Measurements from ENCODE around the gene CLDN22.

CLDN22 gene

DNA sequence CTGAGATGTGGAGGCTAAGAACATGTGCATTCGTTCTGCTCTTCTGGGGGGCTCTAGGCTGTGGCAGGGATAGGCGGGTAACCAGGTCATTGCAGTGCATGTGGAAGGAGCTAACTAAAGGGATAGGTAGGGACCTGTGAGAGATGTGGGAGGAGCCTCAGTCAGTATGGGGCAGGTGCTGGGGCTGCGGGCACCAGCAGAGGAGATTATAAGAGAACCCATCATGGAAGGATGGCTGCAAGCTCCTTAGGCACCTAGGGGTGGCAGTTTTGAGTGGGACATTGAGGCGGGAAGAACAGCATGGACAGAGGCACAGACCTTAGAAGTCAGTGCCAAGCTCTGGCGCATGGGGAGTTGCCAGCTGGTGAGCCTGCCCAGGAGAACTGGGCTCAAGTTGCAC, 7.2 kb downstream of the CLDN22 start:
- TF ChIP-seq, protein P1, sequence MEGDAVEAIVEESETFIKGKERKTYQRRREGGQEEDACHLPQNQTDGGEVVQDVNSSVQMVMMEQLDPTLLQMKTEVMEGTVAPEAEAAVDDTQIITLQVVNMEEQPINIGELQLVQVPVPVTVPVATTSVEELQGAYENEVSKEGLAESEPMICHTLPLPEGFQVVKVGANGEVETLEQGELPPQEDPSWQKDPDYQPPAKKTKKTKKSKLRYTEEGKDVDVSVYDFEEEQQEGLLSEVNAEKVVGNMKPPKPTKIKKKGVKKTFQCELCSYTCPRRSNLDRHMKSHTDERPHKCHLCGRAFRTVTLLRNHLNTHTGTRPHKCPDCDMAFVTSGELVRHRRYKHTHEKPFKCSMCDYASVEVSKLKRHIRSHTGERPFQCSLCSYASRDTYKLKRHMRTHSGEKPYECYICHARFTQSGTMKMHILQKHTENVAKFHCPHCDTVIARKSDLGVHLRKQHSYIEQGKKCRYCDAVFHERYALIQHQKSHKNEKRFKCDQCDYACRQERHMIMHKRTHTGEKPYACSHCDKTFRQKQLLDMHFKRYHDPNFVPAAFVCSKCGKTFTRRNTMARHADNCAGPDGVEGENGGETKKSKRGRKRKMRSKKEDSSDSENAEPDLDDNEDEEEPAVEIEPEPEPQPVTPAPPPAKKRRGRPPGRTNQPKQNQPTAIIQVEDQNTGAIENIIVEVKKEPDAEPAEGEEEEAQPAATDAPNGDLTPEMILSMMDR (IDR thresholded peaks at IDR 0.05; ENCODE audit: borderline replicate concordance, insufficient read depth, low read depth, low read length) = no peak

DNA sequence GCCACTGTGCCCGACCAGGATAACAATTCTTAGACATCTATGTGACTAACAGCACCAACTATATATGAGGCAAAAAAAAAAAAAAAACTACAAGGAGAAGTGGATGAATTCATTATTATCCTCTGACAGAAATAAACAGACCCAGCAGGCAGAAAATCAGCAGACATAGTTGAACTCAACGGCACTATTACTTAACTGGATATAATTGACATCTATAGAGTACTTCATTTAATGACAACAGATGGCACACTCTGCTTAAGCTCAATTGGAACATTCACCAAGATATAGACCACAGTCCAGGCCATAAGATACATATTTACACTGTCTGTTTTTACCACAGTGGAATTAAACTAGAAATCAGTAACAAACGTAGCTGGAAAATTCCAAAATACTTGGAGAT, 13.3 kb downstream of the CLDN22 start:
- TF ChIP-seq, protein P1 (IDR thresholded peaks at IDR 0.05; ENCODE audit: borderline replicate concordance, insufficient read depth, low read depth, low read length) = no peak
- H3K4me3 ChIP-seq (ENCODE audit: low read depth, low read length) = no peak overlapping the region

More for the DNA sequence above, 7.2 kb downstream of the CLDN22 start:
- no peak overlapping the region for H3K4me3 ChIP-seq (ENCODE audit: low read depth, low read length)

- TF ChIP-seq, protein P1 (IDR thresholded peaks at IDR 0.05; ENCODE audit: borderline replicate concordance, insufficient read depth, low read depth, low read length) = no peak
- H3K4me3 ChIP-seq (ENCODE audit: low read depth, low read length) = no peak overlapping the region
Observed at GRCh38 chr4:183304538-183304937, 15.5 kb downstream of the CLDN22 start.

DNA sequence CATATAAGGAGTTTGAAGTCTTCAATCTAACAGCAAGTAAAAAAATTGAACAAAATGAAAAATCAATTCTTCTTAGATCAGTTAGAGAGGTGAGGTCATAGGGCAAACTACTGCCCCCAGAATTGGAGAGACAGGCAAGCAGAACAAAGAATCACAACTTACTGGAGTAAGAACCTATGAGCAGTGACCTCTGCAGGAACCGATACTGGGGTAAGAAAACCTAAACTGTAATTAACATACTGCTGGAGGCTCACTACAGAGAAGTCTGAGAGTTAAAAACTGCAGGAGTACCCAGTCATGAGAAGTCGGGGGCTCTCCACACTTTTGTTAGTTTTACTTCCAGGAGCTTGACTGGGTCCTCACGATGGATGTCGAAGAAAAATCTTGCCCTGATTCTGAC, 16.0 kb downstream of the CLDN22 start:
- H3K4me3 ChIP-seq (ENCODE audit: low read depth, low read length) = no peak overlapping the region
- TF ChIP-seq, protein P1 (IDR thresholded peaks at IDR 0.05; ENCODE audit: borderline replicate concordance, insufficient read depth, low read depth, low read length) = no peak

- no peak overlapping the region for H3K4me3 ChIP-seq (ENCODE audit: low read depth, low read length)
- TF ChIP-seq, protein P1 (IDR thresholded peaks at IDR 0.05; ENCODE audit: borderline replicate concordance, insufficient read depth, low read depth, low read length) = no peak
Observed at GRCh38 chr4:183303301-183303700, 16.8 kb downstream of the CLDN22 start.

DNA sequence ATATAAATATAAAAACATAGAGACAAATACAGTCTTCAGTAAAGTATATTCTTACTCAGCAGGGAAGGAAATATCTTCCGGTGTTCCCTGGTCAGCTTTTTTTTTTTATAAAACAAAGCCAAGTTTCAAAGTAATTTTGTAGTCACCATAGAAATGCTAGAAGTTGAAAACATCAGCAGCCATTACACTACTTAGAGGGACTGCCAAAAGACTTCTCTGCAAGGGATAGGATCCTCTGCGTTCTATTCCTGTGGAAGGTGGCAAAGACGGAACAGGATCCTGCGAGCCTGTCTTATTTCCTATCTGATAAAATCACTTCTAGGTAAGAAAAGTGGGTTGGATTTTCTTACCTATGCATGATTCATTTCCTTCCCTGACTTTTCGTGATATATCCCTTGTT, 19.4 kb downstream of the CLDN22 start:
- TF ChIP-seq, protein P1 (IDR thresholded peaks at IDR 0.05; ENCODE audit: borderline replicate concordance, insufficient read depth, low read depth, low read length) = no peak
- H3K4me3 ChIP-seq (ENCODE audit: low read depth, low read length) = no peak overlapping the region

DNA sequence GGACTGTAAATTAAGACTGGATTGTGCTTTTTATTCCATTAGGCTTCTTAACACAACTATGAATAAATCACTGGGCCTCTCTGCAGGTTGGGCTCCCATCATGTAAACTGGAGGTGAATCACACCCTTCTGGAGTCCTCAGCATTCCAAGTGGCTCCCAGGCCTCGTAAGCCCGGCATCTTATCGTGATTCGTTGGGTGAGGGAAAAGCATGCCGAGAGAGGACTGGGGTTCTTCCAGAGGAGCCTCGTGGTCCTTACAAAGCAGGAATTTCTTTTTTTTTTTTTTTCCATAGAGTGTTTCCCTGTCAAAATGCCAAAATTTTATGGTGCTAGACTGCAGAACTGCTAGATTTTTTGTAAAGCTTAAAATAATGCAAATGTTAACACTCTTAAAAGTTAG, 20.0 kb downstream of the CLDN22 start:
- no peak overlapping the region for H3K4me3 ChIP-seq (ENCODE audit: low read depth, low read length)
- TF ChIP-seq, protein P1 (IDR thresholded peaks at IDR 0.05; ENCODE audit: borderline replicate concordance, insufficient read depth, low read depth, low read length) = no peak

Data from GM12875 (cell line).